HCT116 (cell line): ENCODE results near the gene ATP5PO. TPM values are rescaled to one million over a fixed set of nuclear protein-coding genes. Genes with fewer than 3 reads are reported as not detected.

Source experiments
- ATAC-seq: fragments of 200-7000 bp; cut with Tn5 transposase; 2 replicates; pipeline ENCODE4 v1.9.1; 2020; ENCODE audit warnings: mild to moderate bottlenecking, moderate library complexity
- BruUV-seq: library from RNA; stranded (reverse); fragments of 400-500 nt; replicated peaks from 2 replicates; lab custom pipeline; 2021; lab: Mats Ljungman, UMichigan
- CTCF ChIA-PET: fragments of 300-600 bp; sonication (Branson Sonifier 250); formaldehyde crosslinking; loops from one replicate; lab custom pipeline; 2021; ENCODE audit warnings: antibody characterized with exemption; lab: Charles Lee
- POLR2A ChIA-PET: fragments of 300-600, 350-600 bp; sonication (Branson Sonifier 250); formaldehyde crosslinking; loops from one replicate; lab custom pipeline; 2021; ENCODE audit warnings: antibody characterized with exemption; lab: Charles Lee
- RAD21 ChIA-PET, 2 experiments: fragments of 300-600 bp; sonication (Branson Sonifier 250); formaldehyde crosslinking; loops; one replicate each; lab custom pipeline; 2023; ENCODE audit warnings: low total read pairs in 2 of 2; ENCODE audit not compliant: uncharacterized antibody in 2 of 2, unreplicated experiment in 2 of 2, low non-redundant PET in 1 of 2; lab: Charles Lee
- DNase-seq: peaks from one replicate; pipeline ENCODE4 v3.0.0-alpha.2; 2010; ENCODE audit warnings: low read depth, low spot score
- H2AFZ ChIP-seq: fragments of 200-600 bp; shearing (Covaris generic), sonication (generic); 2 replicates; pipeline ENCODE4 v1.6.1; 2017; ENCODE audit warnings: low read depth, mixed run types, mixed read lengths, antibody characterized with exemption, low read length; ENCODE audit not compliant: poor library complexity, severe bottlenecking
- H3K27ac ChIP-seq: 2 replicates; pipeline ENCODE4 v1.5.1; 2012; ENCODE audit warnings: low read depth, low read length
- H3K27me3 ChIP-seq: fragments of 200-600 bp; sonication (generic); 2 replicates; pipeline ENCODE4 v1.6.1; 2016; ENCODE audit warnings: mixed run types, low read length, mixed read lengths; ENCODE audit not compliant: insufficient read depth
- H3K36me3 ChIP-seq, 2 experiments: fragments of 200-500 bp in 1 of 2; fragments of 200-600 bp in 1 of 2; sonication (Bioruptor generic) in 1 of 2; sonication (generic) in 1 of 2; 2 replicates each; pipeline versions ENCODE4 v1.5.1 to v1.6.1; 2014 to 2016; ENCODE audit warnings: low read length in 2 of 2, inconsistent platforms in 1 of 2, mixed read lengths in 1 of 2, mixed run types in 1 of 2; ENCODE audit not compliant: insufficient read depth in 2 of 2, control insufficient read depth in 1 of 2
- H3K4me1 ChIP-seq, 2 experiments: fragments of 200-600 bp in 1 of 2; sonication (generic) in 1 of 2; 2 replicates each; pipeline versions ENCODE4 v1.5.1 to v1.6.1; 2012 to 2017; ENCODE audit warnings: low read length in 2 of 2, inconsistent platforms in 1 of 2, mild to moderate bottlenecking in 1 of 2, mixed read lengths in 1 of 2, mixed run types in 1 of 2, moderate library complexity in 1 of 2; ENCODE audit not compliant: insufficient read depth in 2 of 2, control insufficient read depth in 1 of 2
- H3K4me2 ChIP-seq: fragments of 200-600 bp; sonication (generic); 2 replicates; pipeline ENCODE4 v1.6.1; 2017; ENCODE audit warnings: mixed run types, low read length, mixed read lengths
- H3K4me3 ChIP-seq, 2 experiments: fragments of 200-600 bp in 1 of 2; sonication (generic) in 1 of 2; replicated peaks in 1 of 2; 2 replicates each; pipeline ENCODE4 v1.5.1; 2011 to 2016; ENCODE audit warnings: low read length in 2 of 2, control low read depth in 1 of 2, low read depth in 1 of 2, mild to moderate bottlenecking in 1 of 2, mixed read lengths in 1 of 2, mixed run types in 1 of 2
- H3K79me2 ChIP-seq: fragments of 200-600 bp; sonication (generic); 2 replicates; pipeline ENCODE4 v1.6.1; 2017; ENCODE audit warnings: mild to moderate bottlenecking, mixed run types, low read length, moderate library complexity, mixed read lengths; ENCODE audit not compliant: insufficient read depth
- H3K9ac ChIP-seq: fragments of 200-600 bp; sonication (generic); 2 replicates; pipeline ENCODE4 v1.6.1; 2016; ENCODE audit warnings: low read length, mixed read lengths
- H3K9me2 ChIP-seq: fragments of 200-600 bp; sonication (generic), shearing (Covaris generic); 2 replicates; pipeline ENCODE4 v1.6.1; 2017; ENCODE audit warnings: mixed run types, mild to moderate bottlenecking, moderate library complexity; ENCODE audit not compliant: insufficient read depth
- H3K9me3 ChIP-seq, 2 experiments: fragments of 200-500 bp in 1 of 2; fragments of 200-600 bp in 1 of 2; sonication (Bioruptor generic) in 1 of 2; sonication (generic) in 1 of 2; 2 replicates each; pipeline ENCODE4 v1.6.1; 2014 to 2017; ENCODE audit warnings: low read length in 2 of 2, mixed read lengths in 2 of 2, inconsistent platforms in 1 of 2, low read depth in 1 of 2, mild to moderate bottlenecking in 1 of 2, mixed run types in 1 of 2, moderate library complexity in 1 of 2; ENCODE audit not compliant: control insufficient read depth in 1 of 2, insufficient read depth in 1 of 2
- H4K20me1 ChIP-seq: fragments of 200-600 bp; sonication (generic), shearing (Covaris generic); 2 replicates; pipeline ENCODE4 v1.6.1; 2017; ENCODE audit warnings: mixed run types, mild to moderate bottlenecking, moderate library complexity; ENCODE audit not compliant: insufficient read depth
- CBX3 ChIP-seq: IDR thresholded peaks from 2 replicates; pipeline ENCODE4 v1.6.1; 2012; ENCODE audit warnings: low read depth
- CEBPB ChIP-seq: IDR thresholded peaks from 2 replicates; pipeline ENCODE4 v1.6.1; 2012; ENCODE audit warnings: low read depth
- CTCF ChIP-seq, 3 experiments: fragments of 200-600 bp in 1 of 3; sonication (generic) in 1 of 3; IDR thresholded peaks in 2 of 3; conservative IDR thresholded peaks in 1 of 3; 2 replicates each; pipeline ENCODE4 v1.5.1; 2012 to 2017; ENCODE audit warnings: low read depth in 2 of 3, low read length in 2 of 3, antibody characterized with exemption in 1 of 3, borderline replicate concordance in 1 of 3, control low read depth in 1 of 3, mild to moderate bottlenecking in 1 of 3, mixed read lengths in 1 of 3, mixed run types in 1 of 3, moderate library complexity in 1 of 3; ENCODE audit not compliant: insufficient read depth in 1 of 3
- EGR1 ChIP-seq: IDR thresholded peaks from 2 replicates; pipeline ENCODE4 v1.6.1; 2012; ENCODE audit warnings: low read depth
- ELF1 ChIP-seq: IDR thresholded peaks from 2 replicates; pipeline ENCODE4 v1.6.1; 2012; ENCODE audit warnings: low read depth, borderline replicate concordance
- EZH2 ChIP-seq: fragments of 200-600 bp; sonication (generic); IDR thresholded peaks from 2 replicates; pipeline ENCODE4 v1.6.1; 2017; ENCODE audit warnings: antibody characterized with exemption, mixed run types
- EZH2phosphoT487 ChIP-seq: fragments of 200-600 bp; IDR thresholded peaks from 2 replicates; pipeline ENCODE4 v1.6.1; 2018; ENCODE audit warnings: antibody characterized with exemption, borderline replicate concordance
- JUND ChIP-seq: IDR thresholded peaks from 2 replicates; pipeline ENCODE4 v1.6.1; 2012
- MAX ChIP-seq: IDR thresholded peaks from 2 replicates; pipeline ENCODE4 v1.6.1; 2012
- POLR2A ChIP-seq: IDR thresholded peaks from 2 replicates; pipeline ENCODE4 v1.7.0; 2011; ENCODE audit warnings: borderline replicate concordance; ENCODE audit not compliant: insufficient read depth, insufficient read length; ENCODE audit errors: extremely low read depth
- POLR2AphosphoS5 ChIP-seq: IDR thresholded peaks from 2 replicates; pipeline ENCODE4 v1.6.1; 2011; ENCODE audit warnings: mild to moderate bottlenecking, low read depth, low read length, moderate library complexity
- RAD21 ChIP-seq: IDR thresholded peaks from 2 replicates; pipeline ENCODE4 v1.6.1; 2012; ENCODE audit warnings: low read depth, mild to moderate bottlenecking
- REST ChIP-seq: IDR thresholded peaks from 2 replicates; pipeline ENCODE4 v1.6.1; 2012; ENCODE audit warnings: low read depth
- SIN3A ChIP-seq: IDR thresholded peaks from 2 replicates; pipeline ENCODE4 v1.6.1; 2012; ENCODE audit warnings: low read depth
- SRF ChIP-seq: IDR thresholded peaks from 2 replicates; pipeline ENCODE4 v1.6.1; 2012; ENCODE audit warnings: low read depth
- ZBTB33 ChIP-seq: IDR thresholded peaks from 2 replicates; pipeline ENCODE4 v1.6.1; 2011; ENCODE audit warnings: mild to moderate bottlenecking, low read length, moderate library complexity; ENCODE audit not compliant: insufficient replicate concordance; ENCODE audit errors: extremely low read depth
- ZFX ChIP-seq: fragments of 450-650 bp; IDR thresholded peaks from 2 replicates; pipeline ENCODE4 v1.6.1; 2017
- ZNF274 ChIP-seq: fragments of 200-500 bp; sonication (Bioruptor generic); IDR thresholded peaks from 2 replicates; pipeline ENCODE4 v1.6.1; 2014; ENCODE audit warnings: mild to moderate bottlenecking, low read depth, low read length, inconsistent platforms
- intact Hi-C: fragments of 100-400 bp; cut with micrococcal nuclease; formaldehyde crosslinking; loops from 2 replicates; pipeline ENCODE4 v1.10.0; 2022
- total RNA-seq: library from RNA; stranded (reverse); gene quantifications from one replicate; pipeline ENCODE4 v1.2.1, GENCODE V29; 2021; ENCODE audit not compliant: unreplicated experiment

The ATP5PO gene
- total RNA-seq, 1 experiment from 2014 or later, result 238 TPM

- Histone ChIP-seq H3K9ac (no peak overlapping the region), H2AFZ (no peak overlapping the region), H3K36me3 (peaks cover 24% of the 10 kb centered on the region in 2 experiments; a peak in 3 of 4 replicates), H3K4me3 (no peak overlapping the region), H3K4me2 (no peak overlapping the region), H3K27ac (no peak overlapping the region), H3K27me3 (no peaks in the 10 kb centered on the region)
- CTCF ChIA-PET, result interaction anchor here (0.6 to 3.9 kb wide), 5 partner anchors 11 to 702 kb away, joined by 3 to 15 read pairs (median 5); no protein-coding TSS in a partner anchor
- RAD21 ChIA-PET, result interaction anchor here in 1 of 2 experiments (1.7 kb wide), 1 partner anchor 296 kb away, joined by 8 read pairs; no protein-coding TSS in a partner anchor
- BruUV-seq, result no TSS peak
- POLR2A ChIA-PET, result interaction anchor here (1.6 kb wide), 1 partner anchor 11 kb away, joined by 3 read pairs; no protein-coding TSS in a partner anchor
- ATAC-seq, result peak; percentile 96
- TF ChIP-seq ZNF274, result no peak
- TF ChIP-seq CEBPB, result no peak
- peak; percentile 75 for TF ChIP-seq RAD21
- TF ChIP-seq ZBTB33, result no peak
- TF ChIP-seq MAX, result peak; percentile 68
- no peak for TF ChIP-seq SIN3A
- TF ChIP-seq SRF, result no peak
- TF ChIP-seq CBX3, result no peak
- TF ChIP-seq ELF1, result no peak
- no peak for TF ChIP-seq ZFX
- TF ChIP-seq POLR2A, result no peak
- no peak for TF ChIP-seq JUND
- TF ChIP-seq EGR1, result no peak
- no peak for TF ChIP-seq EZH2
- TF ChIP-seq REST, result no peak
- TF ChIP-seq EZH2phosphoT487, result no peak
- TF ChIP-seq CTCF (IDR thresholded peaks at IDR 0.05 in 2 of 3, conservative IDR thresholded peaks at IDR 0.05 in 1 of 3; ENCODE audit: borderline replicate concordance in 1 of 3, insufficient read depth in 1 of 3, low read depth in 2 of 3, low read length in 2 of 3), result peak; percentile 21 to 81 (median 75); a peak in 5 of 6 replicates
- 0 out of 2 replicates have a peak, but pooled peaks have one; percentile 11 for TF ChIP-seq POLR2AphosphoS5
- TF ChIP-seq, all 23 proteins: peak for 4
- peak; percentile 38 for DNase-seq
- Histone ChIP-seq H3K4me1 (no peaks in the 10 kb centered on the region), H3K9me3 (no peaks in the 10 kb centered on the region), H4K20me1 (no peaks in the 10 kb centered on the region), H3K9me2 (no peaks in the 10 kb centered on the region), H3K79me2 (no peaks in the 10 kb centered on the region)
- intact Hi-C loops, result loop anchor here (5.0 to 10.0 kb wide), 2 partner anchors 257 to 294 kb away; partner anchors contain the start of genes CRYZL1 and ITSN1
Measured at GRCh38 chr21:33901412-33902288, 14.0 kb downstream of the ATP5PO start.
